T-helper 22 cell (primary cell): Measurements from ENCODE around the gene CAPN14.

Source experiments
- DNase-seq: peaks from one replicate; pipeline ENCODE4 v3.0.0-alpha.2; 2020; ENCODE audit warnings: low read depth

CAPN14 gene

DNA sequence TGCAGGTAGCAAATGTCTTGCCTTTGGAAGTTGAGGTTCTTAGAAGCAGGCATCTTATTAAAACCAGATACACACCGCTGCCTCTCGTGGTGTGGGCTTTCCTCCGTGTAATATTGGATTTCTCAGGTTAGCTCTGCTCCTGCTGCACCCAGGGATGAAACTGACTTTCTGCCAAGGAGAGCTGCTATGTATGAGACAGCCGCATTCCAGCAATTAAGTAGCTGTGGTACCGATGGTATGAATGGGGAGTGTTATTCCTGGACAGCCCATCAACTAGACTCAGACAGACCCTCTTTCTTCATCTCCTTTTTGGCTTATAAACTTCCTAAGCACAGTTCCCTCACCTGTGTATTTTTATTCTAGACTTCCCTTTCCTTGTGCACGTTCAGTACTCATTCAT, 9.8 kb upstream of the CAPN14 start:
- no peak for DNase-seq

DNA sequence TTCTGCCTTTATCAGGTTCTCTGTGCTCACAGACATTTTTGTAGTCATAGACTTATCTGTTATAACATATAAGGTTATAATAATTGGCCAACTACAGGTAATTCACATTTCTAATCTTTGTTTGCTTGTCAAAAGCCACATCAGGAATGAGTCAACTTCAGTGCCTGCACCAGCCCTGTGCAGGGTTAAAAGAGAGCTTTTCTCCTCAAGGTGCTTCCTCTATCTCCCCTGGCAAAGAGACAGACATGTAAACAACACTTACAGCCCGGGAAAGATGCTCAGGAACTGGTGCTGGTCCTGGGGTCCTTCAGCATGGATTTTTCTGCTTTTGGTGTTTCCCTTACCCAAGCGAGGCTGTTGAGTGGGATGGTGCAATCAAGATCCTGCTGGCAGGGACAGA, 9.0 kb upstream of the CAPN14 start:
- DNase-seq, result no peak

DNA sequence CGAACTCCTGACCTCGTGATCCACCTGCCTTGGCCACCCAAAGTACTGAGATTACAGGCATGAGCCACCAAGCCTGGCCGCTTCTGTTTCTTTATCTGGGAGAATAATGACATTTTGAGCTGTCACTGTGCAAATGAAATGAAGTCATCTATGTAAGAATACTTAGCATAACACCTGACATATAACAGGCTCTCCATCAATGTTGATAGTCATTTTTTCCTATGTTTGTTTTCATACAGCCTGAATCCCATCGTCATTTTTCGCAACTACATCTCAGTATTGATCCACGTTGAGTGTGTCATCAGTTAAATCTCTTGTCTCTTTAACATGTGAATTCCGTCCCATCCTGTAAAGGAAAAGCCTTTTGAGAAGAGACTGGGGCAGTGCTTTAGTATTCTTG, 6.4 kb upstream of the CAPN14 start:
- no peak for DNase-seq

DNA sequence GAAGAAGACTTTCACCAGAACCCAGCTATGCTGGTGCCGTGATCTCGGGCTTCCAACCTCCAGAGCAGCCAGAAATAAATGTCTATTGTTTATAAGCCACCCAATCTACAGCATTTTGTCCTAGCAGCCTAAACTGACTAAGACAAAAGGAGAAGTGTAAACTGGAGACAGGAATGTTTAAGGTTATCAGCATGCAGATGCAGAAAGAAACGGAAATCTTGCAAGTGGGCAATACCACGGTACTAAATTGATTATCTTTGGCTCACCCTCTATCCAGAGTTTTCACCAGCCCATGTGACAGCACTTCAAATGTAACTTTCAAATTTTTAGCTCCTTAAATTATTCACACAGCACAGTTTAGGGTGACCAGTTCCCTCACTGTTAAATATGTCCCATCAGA, 5.7 kb upstream of the CAPN14 start:
- no peak for DNase-seq

DNA sequence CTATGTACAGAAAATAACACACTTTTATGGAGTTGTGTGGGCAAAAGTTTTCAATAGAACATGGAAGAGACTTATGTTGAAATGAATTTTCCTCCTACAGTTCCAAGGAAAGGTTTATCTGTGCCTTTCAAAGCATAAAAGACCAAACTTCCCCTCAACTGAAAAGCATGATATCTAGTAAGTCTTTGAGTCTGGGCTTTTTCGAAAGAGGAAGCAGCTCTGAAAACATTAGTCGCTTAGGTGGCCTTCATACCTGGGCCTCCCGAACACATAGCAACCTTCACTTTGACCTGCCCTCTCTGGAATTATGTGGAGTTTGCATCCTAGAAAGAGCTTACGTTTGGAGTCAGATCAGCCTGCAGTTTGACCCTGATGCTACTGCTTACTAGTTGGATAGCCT, 4.8 kb upstream of the CAPN14 start:
- no peak for DNase-seq

DNA sequence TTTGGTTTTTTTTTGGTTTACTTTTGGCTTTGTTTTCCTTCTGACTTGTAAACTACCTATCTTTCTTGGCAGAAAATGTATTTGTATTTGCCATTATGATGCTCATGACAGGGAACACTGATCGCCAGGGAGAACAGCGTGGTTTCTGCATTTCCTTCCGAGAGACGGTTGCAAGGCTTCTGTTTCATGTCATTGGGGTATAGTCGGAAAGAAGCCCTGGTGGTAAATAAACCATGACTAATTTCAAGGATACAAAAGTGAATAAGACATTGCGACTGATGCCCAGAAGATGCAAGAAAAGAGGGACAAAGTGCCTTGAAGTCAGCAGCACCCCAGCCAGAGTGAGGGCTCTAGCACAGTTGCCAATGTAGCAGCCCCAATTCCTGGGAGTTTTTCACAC, 4.2 kb upstream of the CAPN14 start:
- no peak for DNase-seq

DNA sequence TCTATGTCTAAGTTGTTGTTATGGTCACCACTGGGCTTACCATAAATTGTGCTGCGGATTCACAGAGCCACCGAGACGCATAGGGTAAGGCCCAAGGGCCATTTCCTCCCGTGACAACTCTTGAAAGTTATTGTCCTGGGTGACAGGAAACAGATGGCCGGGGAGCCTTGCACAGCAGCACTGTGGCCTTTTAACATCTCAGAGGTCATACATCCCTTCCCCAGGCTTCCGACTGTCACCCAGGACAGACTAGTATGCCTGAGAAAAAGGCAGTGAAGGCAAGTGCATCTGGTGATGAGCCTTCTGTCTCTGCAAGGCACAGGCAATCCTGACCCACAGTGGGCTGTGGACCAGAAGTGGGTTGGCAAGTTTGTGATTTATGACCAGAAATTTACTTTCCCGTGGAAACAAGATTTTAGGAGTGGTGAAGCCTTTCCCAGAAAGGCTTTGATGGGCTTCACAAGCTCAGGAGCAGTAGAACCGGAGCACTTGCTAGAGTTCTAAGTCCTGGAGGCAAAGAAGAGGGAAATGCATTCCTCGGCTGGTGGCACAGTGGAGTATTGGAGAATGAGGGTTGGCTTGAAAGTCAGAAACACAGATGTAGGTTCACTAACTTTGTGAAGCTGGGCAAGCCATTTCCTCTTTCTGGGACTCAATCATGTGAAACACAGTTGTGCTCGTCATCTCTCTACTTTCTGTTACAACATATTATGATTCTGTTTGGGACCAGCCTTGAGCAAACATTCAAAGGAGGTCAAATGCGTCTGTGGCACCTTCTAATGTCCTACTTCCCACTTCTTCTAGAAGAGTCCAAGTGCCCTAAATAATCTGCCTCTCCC, 2.0 kb upstream of the CAPN14 start:
- DNase-seq, result no peak

DNA sequence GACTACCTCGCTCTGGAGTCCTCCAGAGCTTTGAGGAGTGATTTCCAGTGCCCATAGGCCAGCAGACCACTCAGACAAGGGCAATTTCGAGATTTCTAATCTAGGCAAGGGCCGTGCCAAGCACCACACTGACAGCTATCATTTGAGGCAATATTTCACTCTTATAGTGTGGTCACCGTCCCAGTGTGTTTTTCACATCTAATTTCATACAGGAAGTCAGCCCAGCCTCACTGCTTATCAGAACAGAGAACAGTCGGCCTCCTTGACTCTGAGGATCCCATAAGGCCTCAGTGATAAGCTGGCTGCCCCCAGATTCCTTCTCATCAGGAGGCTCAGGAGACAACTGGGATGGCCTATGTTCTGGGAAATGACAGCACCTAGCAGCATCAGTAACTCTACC, 581 bp downstream of the CAPN14 start:
- no peak for DNase-seq

DNA sequence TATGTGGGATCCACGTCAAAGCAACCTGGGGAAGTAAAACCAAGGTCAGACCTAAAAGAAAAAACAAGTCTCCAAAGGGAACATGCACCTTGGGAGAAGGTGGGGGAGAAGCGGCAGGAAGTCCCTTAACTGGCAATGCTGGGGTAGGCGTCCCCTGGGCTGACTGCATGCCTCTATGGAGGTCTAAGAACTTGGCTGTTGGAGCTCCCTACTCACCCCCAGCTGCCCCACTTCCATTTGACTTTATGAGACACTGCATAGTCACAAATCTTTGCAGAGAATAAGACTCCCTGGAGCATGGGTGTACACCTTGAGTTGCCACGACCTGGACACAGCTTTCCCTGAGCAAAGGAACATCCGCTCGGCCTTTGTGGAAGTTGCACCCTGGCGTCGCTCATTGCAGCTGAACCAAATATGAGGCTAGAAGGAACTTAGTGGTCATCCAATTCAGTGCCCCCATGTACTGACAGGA, 2.8 kb downstream of the CAPN14 start:
- DNase-seq, result no peak

DNA sequence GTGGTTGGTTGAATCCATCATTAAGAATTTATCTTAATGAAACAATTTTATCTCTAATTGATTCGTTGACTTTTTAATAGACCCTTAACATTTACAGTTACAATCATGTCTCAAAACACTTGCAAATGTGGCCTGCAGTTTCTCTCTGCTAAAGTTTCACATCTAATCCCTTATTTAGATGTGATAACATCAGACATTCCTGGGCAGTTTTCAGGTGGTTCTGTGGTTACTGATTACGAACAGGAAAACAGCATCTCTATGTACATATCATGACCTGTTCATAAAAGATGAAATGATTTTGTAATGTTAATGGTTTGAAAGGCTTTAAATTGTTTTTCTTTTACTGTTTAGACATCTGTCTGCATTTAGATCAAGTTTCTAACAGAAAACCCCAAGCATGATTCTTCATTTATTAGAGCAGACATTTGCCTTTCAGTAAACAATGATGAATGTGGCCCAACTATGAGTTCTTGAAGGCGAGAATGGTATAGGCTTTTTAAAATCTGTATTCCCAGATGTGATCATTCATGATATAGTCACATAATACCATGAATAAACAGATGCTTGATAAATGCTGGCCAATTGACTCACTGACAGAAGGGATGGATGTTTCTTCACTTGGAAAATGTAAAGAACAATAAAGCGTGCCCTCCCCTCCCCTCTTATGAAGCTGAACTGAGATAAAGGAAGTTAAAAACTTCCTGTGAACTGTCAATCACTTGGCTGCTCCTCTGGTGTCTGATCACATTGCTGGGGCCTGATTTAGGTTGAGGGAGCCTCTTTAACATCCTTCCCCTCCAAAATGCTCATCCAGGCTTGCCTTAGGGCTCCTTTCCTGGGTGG, 3.5 kb downstream of the CAPN14 start:
- no peak for DNase-seq

DNA sequence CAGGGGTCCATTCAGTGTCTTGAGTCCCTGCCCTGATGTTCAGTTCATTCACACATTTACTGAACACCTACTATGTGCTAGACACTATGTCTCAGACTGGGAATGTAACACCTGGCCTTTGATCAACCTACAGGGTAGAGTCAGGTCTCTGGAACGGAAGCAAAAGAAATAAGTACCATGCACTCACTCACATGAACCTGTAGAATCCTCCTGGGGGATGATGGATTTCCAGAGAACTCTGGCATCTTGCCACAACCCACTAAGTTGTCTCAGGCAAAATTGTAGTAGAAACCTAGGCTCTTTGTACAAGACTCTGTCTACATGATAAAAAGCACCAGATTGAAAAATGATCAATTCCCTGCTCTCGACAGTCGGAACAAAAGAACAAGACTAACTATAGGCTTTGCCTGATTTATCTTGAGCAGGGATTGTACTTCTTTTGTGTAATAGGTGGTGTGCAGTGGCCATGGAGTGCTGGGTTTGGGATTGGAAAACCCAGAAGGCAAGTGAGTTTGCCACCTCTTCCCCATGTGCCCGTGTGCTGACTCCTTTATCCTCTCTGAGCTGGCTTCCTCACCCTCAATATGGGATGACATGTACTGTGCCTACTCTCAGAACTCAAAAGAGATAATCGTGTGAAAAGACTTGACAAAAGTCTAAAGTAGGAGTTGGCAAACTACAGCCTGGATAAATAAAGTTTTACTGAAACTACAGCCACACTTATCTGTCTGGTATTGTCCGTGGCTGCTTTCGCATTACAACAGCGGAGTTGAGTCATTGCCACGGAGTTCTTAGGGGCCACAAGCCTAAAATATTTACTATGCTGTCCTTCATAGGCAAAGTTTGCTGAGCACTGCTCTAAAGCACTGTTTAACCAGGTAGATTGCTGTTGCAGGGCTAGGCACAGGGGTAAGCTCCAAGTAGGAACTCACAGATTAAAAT, 4.4 kb downstream of the CAPN14 start:
- no peak for DNase-seq

DNA sequence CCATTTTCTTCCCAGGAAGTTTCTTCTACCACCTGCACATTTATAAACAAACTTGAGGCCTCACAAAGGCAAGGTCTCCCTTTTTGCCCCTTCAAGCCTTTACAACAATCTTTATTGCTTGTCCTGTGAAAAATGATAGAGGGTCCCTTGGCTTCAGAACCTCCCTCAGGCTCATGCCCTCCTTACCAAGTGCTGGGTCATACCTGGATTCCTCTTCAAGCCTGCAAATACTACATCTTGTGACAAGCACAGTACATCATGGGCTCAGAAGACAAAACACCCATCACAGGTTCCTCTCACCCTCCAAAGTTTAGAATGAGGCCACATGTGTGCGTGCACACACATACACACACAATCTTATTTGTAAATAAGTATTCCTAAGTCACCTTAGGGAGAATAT, 9.1 kb downstream of the CAPN14 start:
- DNase-seq, result no peak

DNA sequence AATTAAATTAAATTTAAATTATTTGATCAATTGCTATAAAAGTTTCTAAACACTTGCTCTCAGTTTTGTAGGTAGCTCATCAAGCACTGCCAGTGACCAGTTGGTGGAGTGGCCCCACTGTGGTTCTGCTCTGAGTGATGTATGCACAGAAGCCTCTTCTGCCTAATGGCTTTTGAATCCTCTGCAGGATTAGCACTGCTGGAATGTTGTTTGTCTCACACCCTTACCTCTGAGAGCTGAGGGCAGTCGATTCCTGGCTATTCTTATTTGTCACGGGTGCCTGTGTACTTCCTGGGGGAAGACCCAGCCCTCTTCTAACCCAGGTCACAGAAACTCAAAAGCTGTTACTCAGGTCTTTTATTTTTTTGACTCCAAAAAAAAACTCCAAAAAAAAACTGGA, 9.5 kb downstream of the CAPN14 start:
- no peak for DNase-seq

DNA sequence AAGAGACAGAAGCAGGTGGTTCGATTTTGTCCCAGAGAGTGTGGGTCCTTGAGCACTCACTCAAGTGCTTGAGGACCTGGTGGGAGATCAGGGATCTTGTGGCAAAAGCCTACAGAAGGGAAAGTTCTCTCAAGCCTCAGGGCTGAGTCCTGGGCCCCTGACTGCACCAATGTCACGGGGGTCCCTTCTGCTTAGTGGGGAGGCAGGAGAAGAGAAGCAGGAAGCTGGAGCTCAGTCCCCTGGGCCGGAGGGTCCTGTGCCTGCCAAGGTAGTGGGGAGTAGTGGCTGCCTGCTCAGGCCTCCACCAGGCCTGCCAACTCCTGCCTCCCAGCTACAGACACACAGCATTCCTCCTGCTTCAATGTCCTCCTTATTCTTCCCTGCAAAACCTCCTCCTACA, 11.7 kb downstream of the CAPN14 start:
- no peak for DNase-seq

DNA sequence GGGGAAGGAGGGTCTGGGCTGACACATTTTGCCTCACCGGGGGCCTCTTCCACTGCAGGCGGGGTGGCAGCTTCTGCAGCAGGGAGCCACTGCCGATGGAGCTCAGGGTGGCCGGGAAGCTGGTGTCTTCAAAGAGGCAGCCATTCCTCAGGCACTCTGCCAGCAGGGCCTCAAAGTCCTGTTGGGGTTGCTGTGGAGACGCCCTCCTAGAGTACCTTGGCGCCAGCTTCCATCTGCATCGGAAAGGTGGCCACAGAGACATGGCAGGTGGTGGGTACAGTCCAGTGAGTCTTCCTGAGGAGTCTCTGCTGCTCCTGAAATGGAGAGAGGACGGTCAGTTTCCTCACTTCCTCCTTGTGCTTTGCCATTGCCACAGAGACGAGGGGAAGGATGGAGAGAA, 12.1 kb downstream of the CAPN14 start:
- no peak for DNase-seq

DNA sequence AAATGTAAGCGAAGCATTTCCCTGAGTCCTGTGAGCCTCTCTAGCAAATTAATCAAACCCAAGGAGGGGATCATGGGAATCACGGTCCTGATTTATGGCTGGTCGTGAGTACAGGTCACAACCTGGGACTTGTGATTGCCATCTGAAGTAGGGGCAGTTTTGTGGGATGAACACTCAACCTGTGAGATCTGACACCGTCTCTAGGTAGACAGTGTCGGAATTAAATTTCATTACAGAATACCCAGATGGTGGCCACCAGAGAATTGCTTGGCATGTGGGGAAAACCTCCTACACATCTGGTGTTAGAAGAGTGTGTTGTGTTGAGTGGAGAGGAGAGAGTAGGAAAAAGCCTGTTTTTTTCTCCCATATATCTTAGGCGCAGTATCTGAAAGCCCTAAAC, 12.5 kb downstream of the CAPN14 start:
- no peak for DNase-seq

DNA sequence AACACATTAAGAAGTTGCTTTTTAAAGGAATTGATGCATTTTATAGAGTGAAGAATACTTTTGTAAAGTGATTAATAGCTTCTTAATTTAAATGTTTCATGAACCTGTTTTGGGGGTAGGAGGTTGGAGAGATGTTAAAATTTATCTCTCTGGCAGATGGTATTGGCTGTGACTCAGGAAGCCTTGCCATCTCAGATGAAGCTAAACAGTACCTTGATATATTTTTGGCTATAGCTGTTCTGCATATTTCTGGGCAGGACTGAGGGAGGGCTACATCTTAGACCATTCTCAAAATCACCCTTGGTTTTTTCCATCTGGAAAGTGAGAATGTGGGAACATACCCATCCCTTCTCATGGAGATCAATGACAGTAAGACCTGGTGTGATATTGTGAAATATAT, 13.4 kb downstream of the CAPN14 start:
- DNase-seq, result no peak

DNA sequence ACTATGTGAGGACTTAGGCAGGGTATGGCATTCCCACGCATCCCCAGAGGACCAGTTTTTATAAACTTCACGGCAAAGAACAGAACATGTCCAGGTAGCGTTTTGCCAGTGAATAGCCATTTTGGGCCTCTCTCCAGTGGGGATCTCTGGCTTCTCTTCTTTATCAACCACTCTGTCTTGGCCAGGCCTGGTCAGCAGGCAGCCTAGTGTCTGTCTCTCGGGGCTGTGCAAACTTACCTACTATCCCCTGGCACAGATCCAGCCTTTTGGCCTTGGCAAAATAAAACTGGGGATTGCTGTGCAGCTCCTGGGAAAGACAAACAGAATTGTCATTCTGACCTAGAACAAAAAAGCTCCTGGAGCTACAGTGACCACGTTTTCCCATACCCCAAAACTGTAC, 14.5 kb downstream of the CAPN14 start:
- DNase-seq, result no peak

DNA sequence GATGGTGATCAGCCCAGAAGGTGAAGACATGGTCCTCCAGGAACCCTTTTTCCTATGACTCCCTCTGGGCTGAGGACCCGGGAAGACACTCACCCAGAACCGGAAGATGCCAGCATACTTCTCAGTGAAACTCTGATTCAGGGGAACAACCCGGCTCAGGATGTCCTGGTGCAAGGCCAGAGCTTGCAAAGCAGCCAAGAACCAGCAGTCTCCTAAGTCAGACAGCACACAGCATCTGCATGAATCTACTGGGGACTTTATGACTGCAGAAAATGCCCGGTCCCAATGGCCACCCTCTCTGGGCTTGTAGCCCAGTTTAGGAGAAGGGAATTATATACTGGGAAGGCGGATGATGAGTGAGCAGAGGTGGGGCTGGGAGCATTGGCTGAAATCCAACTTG, 15.3 kb downstream of the CAPN14 start:
- DNase-seq, result no peak

DNA sequence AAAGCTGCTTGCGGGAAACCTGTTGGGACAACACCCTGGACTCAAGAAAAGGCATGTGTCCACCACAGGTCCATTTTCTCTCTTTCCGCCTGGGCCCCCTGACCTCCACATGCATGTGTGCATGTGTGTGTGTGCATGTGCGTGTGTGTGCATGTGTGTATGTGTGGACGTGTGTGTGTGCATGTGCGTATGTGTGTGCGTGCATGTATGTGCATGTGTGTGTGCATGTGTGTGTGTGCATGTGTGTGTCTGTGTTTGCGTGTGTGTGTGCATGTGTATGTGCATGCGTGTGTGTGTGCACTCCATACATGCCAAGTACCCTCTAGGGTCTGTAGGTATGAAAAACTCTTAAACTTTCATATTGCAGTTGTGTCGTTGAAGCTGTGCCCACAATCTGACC, 16.3 kb downstream of the CAPN14 start:
- no peak for DNase-seq

DNA sequence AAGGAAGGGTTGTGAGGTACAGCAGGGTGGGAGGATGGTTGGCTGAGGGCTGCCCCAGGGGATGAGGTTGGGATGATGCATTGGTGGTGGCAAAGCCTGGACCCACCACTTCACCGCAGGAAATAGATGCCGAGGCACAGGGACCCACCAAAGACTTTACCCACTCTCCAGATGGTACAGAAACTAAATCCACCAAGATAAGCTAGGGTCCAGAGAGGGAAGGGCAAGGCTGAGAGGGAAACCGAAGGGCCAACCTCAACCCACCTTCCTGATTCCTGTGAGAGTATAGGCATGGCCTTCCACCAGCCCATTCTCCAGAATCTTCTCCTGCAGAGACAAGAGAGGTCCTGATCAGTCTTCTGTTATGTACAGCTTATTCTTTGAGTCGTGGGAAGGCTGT, 18.1 kb downstream of the CAPN14 start:
- no peak for DNase-seq

DNA sequence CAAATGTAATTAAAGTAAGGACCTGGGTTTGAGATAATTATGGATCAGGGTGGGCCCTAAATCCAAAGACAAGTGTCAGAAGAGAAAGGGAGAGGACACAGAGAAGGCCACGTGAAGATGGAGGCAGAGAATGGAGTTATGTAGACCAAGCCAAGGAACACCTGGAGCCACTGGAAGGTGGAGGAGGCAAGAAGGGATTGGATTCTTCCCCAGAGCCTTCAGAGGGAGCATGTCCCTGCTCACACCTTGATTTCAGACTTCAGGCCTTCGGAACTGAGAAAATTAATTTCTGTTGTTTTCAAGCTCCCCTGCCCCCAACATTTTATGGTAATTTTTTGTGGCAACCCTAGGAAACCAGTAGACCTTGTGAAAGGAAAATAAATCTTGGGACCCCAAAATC, 19.6 kb downstream of the CAPN14 start:
- DNase-seq, result no peak
